RKO (cell line): ENCODE measurements around the gene SEPTIN5.

Source experiments
- DNase-seq: peaks from one replicate; pipeline ENCODE4 v3.0.0-alpha.2; 2016; ENCODE audit warnings: low spot score

Gene SEPTIN5

DNA sequence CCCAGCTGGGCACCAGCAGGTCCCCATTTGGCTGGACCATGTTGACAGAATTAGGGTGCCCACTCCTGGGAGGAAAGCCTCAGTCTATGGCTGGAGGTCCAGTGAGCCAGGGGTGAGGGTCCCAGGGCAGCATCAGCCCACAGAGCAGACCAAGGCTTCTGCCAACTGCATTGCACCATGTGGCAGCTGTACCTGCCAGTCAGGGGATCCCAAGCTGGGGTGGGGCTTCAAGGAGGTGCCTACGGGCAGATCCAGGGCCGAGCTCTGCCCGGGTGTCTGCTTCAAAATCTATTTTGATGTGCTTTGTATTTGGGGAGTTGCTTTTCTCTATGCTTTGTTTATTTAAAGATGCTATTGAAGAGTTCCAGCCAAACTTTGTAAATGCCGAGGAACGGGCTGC is 19.5 kb downstream of the SEPTIN5 start:
- DNase-seq: no peak

DNA sequence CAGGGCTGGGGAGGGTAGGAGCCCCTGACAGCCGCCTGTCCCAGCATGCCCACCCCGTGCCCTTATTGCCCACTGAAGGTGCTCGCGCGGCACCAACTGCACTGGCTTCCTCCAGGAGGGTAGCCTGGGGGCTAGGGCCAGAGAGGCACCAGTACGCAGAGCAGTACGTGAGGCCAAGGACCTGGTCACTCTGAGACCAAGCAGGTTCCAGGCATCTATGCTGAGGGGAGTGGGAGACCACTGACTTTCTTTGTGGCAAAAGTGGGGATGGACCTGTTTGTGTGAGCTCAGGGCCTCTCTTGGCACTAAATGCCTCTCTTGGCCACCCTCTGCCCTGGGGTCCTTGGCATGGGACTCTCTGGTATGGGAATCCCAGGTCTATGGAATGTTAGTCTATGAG is 19.9 kb downstream of the SEPTIN5 start:
- no peak for DNase-seq

DNA sequence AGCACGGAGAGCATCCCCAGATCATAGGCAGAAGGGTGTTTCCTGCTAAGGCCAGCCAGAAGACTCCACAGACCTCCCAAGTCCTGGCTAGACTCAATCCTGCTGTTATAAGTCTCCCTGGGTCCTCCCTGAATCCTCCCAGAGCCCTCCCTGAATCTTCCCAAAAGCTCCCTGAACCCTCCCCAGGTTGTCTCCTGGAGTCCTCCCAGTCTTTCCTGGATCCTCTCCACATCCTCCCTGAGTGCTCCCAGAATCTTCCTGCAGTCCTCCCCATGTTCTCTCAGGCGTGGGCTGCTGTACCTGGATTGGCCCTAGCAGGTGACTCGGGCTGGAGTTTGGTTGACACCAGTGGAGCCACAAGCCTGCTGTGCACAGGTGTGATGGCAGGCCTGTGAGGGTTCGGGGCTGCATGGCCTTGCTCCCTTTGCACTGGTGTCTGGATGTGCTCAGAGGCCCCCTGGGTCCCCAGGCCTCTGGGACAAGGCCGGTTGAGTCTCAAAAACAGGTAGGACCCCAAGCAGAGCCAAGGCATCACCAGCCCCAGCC is 20.6 kb downstream of the SEPTIN5 start:
- DNase-seq: no peak

DNA sequence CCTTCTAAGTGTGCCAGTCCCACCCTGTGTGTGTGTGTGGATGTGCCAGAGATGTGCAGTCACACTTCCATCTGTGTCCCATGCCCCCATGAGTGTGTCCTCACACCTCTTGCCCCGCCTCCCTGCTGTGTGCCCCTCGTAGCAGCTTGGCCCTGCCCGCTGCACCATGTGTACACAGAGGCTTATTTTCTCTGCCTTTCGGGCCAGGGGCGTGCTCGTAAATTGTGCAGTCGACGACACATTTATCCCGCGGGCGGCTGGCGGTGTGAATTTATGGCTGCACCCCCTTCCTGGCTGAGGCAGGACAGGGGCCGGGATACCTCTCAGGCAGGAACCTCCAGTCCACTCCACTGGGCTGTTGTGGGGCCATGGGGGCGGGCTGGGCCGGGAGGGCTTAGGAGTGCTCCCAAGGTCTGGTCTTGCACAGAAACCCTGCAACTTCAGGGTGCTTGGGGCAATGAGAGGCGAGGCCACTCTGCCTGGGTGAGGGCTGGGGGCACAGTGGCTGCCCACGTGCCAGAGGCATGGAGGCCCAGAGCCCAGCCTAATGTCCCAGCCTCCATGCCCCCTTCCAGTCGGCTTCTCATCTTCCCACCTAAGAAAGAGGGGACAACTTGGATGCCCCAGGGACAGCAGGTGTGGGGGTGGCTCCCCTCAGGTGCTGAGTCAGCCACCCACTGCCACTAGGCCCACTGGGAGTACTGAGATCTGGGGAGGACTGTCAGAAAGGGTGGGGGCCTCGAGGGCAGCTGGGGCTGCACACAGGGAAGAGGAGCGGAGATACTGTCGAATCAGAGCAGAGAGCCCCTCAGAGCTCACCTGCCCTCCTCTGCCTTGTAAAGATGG is 21.6 kb downstream of the SEPTIN5 start:
- DNase-seq: no peak

DNA sequence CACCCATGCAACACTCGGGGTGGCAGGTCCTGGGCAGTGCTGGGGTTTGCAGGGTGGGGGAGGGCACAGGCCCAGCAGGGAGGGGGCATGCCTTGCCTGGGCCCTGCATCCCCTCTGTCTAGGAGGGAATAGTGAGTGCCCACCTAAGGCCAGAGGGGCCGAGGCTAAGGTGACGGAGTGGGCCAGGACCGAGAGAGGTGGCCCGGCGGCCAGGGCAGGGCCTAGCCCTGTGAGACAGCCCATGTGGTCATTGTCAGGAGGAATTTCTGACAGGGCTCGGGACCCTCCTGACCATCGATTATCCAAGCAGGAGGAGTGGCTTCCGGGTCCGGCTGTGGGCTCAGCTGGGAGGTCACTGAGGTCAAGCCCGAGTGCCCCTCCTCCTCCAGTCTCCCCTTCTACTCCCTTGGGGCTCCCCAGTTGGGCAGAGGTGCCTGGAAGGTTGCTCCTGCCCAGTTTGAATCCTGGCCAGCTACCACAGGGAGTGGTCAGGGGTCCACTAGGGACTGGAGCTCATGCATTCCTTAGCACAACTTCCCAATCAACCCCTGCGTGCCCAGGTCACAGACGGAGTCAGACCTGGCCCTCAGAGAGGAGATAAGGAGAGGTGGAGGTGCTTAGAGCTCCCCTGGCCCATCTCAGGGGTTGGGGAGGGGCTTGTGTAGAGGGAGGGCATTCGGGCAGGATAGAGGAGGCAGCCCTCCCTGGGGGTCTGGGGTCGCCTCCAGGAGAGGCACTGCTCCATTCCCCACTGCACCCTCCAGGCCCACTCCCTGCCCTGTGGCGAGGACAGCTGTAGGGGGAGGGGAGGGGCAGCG is 23.8 kb downstream of the SEPTIN5 start:
- DNase-seq: no peak

DNA sequence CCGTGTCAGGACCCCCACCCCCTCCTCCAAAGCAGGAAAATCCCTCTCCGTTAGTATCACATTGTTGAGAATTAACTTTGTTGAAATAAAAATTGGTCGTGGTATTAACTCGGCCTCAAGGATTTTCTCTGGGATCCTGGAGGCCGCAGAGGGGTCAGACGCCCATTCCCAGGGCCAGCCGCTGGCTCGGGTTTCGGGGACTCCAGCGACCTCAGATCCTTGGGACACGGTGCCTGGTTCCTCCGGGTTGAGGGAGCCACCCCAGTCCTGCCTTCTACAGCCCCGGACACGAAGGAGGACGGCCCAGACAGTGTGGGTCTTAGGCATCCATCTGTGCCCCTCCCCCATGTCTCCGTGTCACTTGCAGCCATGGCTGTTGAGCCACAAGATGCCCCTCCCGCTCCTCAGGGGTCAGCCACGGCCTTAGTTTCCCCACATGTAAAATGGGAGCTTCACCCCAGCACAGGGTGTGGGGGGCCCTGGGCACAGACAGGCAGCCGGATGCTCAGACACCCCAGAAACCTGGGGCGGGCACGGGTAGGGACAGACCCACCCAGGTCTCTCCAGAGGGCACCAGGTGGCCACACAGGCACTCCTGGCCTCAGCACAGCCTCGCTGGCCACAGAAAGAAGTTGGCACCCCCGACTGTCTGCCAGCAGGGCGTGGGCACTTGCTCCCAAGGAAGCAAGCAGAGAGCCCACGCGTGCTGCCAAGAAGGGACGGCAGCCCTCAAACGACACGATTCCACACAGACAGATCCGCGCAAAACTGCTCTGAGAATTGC is 24.6 kb downstream of the SEPTIN5 start:
- no peak for DNase-seq

DNA sequence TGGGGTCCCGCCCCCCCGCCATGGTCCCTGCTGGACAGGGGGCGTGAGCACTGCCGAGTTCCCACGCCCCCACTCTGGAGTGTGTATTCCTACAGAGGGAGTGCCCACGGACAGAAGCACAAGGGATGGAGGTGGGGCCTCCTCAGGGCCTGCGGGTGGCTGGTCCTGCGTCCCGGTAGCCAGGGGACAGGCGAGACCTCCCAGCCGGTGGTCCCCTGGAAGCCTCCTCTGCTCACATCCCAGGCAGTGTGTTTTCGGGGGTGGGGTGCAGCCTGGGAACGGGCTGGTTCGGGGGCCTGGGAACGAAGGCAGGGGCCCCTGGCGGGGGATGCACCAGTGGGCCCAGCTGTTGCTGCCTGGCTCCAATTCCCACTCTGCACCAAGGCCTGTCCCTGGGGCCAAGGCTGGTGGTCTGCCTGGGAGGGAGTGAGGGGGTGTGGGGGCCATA is 25.2 kb downstream of the SEPTIN5 start:
- DNase-seq: no peak

DNA sequence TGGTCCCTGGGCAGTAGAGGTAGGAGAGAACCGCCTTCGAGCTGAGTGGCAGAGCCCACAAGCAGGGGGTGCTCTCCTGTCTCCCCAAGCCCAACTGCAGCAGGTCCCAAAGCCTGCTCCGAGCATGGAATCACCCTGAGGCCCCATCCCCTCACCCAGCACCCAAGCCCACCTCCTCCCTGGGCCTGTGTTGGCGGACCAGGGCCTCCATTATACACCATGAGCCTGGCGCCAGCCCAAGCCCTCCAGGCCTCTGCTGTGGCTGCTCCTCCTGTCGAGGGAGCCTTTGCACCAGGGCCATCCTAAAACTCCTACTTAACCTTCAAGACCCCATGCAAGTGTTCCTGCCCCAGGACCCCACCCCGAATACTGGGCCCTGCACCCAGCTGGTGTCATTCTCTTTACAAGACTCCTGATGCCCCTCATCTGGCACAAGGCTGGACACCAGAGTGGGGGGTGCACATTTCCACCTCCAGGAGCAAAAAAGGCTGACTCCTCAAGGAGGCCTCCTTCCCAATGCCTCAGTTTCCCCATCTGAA is 25.7 kb downstream of the SEPTIN5 start:
- DNase-seq: no peak

DNA sequence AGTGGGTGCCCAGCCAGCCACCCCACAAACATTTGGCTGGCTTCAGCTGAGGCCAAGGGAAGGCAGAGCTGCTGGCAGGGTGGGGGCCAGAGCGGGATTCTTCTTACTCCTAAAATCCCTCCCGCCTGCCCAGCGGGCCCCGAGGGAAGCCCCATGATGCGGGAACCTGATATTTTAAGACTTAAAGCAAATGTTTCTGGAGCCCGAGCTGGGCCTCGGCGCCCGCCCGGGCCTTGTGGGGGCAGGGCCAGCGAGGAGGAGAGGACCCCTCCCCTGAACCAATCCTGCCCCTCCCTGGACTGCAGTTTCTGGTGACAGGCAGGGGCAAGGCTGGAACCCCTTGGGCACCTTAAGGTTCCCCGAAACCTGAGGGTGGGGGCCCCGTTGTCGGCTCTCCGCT is 26.3 kb downstream of the SEPTIN5 start:
- no peak for DNase-seq

DNA sequence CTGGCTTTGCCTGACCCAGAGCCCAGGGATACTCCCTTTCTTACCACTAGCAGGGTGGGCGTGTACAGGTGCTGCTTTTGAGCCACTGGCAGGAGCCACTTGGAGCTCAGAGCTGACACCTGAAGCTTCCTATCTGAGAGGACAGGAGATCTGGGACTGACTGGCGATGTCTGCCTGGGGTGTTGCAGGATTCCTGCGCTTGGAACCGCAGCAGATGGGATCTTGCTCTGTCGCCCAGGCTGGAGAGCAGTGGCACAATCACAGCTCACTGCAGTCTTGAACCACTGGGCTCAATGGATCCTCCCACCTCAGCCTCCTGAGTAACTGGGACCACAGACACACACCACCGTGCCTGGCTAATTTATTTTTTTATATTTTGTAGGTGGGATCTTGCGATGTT is 26.8 kb downstream of the SEPTIN5 start:
- DNase-seq: no peak

DNA sequence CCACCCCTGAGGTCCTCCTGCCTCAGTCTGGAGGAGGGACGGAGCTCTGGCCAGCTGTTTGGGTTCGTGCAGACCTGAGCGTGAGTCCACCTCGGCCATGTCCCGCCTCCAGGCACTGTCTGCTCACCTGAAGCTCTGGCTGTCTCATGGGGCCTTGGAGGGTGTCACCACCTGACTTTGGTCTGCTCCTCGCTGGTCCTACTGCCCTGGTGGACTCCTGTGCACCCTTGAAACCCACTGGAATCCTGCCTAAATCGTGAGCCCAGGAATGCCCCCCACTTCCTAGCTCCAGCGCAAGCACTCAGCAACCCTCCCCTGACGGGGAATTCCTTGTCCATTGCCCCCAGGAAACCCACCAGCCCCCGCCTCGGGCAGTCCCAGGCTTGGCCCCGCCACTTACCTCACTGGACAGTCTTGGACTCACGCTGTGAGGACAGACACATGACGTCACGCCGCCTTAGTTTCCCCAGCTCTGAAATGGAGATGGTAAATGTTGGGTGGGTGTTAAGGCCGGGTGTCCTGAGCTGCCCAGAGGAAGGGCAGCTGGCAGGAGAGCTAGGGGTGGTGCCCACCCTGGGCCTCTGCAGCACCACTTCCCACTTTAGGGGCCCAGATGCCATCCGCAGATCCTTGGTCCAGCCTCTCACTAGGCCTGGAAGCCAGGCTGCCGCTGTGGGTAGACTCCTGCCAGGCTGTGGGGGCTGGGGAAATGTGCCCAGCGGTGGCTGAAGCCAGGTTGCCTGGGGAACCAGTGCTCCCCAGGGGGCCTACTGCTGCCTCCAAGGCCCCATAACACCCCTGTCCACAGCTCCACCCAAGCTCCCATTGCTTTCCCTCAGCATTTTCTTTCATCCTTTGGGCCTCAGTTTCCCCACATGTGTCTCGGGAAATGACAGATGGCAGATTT is 28.1 kb downstream of the SEPTIN5 start:
- no peak for DNase-seq

DNA sequence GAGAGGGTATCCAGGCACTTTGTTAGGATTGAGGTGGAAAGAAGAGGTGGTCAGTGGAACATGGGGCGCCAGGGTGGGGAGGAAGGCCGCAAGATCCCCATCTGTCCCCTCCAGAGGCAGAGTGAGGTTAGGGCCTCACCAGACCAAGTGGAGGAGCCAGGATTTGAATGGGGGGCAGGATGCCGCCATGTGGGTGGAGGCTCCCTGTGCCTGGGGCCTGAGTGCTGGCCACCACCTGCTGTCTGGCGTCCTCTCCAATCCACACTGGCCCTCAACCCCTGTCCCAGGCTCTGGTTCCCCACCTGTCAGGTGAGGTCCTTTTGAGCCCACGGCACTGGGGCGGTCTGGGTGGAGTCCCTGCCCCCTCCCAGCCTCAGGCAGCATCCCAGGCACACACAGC is 28.8 kb downstream of the SEPTIN5 start:
- no peak for DNase-seq

DNA sequence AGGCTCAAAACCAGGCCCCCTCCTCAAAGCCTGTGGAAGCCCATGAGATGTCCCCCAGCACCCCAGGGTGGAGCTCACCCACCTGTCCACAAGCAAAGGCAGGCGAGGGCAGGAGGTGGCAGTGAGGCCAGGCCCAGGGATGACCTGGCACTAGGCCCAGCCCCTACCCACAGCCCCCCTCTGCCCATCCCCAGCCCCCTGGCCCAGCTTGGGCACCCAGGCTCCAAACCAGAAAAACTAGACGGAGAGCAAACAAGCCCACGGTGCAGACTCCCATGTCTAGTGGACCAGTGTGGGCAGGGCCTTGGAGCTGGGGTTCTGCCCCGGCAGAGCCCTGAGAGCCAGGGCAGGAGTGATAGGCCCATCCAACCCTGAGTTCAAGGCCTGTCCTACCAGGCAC is 29.3 kb downstream of the SEPTIN5 start:
- no peak for DNase-seq

DNA sequence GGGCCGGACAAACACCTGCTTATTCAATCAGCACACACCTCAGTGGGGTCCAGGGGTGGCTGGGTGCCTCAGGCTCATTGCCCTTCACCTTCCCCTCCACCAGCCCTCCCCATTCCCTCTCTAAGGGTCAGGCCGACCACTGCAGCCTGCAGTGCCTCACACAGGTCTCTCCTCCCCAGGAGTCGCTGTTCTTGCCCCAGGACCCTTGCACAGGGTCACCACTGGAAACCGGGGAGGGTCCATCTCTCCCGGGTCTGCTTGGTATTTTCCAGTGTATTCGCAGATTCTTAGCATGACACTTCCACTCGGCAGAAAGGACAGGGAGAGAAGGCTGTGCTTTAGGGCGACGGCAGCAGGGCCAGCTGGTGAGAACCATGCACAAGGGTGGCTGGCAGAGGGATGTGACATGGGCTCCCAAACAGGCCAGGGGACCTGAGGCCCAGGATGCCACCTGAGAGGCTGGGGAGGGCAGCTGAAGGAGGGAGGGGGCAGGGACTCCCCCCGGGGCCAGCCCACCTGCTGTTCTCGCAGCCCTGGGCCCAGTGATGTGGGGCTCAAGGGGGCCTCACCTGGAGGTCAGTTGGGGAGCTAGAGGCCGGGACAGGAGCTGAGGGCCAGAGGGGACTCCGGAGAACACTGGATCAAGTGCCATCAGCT is 30.2 kb downstream of the SEPTIN5 start:
- no peak for DNase-seq

DNA sequence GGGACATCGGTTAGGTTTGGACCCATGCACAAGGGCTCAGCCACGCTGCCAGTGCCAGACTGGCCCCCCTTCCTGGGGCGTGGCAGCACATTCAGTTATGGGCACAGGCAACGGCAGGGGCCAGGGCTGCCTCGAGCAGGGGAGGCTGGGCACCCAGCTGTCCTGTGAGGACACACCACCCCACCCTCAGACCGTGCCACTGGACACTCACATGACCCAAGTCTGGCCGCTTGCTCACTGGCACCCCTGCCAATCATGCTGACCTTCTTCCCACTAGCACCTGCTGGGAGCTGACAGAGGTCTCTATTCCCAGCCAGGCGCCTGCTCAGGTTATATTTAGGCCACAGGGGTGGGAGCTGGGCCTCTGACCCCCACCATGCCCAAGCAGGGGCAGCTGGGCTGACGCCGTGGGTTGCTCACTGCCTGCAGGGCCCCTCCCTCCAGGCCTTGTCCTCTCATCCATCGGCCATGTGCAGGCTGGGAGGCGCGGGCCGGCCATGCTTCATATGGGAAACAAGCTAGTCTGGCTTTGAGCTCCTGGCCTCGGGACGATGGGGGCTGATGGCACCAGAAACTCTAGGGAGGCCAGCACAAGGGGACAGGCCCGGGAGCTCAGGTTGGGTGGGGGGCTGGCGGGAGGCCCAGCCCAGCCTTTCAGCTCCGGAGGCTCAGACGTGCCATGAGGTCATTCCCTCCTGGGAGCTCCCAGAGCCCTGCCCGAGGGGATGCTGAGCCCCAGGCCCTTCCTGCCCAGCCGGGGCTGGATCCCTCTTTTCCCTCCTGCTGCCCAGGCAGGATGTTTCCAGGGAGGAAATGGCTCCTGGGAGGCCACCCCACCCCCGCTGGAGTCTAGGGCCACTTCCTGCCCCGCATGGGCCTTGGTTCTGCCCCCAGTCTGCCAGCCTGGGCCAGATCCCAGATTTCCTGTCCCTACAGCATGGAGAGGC is 31.1 kb downstream of the SEPTIN5 start:
- no peak for DNase-seq

DNA sequence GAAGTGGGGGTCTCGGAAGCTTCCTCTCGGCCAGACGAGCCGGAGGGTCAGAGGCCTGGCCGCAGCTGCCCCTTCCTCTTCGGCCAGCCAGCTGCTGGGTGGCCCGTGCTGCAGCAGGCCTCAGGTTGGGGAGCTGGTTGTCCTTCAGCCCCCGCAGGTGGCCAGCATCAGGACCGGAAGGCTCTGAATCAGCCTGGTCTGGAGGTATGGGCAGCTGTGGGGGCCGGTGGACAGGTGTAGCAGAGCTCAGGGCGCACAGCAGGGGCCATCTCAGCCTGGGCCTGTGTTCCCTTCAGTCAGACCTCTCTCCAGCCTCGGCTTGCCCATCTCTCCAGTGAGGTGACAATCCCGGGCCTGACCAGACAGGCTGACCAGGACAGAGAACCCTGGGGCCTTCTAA is 32.4 kb downstream of the SEPTIN5 start:
- DNase-seq: no peak

DNA sequence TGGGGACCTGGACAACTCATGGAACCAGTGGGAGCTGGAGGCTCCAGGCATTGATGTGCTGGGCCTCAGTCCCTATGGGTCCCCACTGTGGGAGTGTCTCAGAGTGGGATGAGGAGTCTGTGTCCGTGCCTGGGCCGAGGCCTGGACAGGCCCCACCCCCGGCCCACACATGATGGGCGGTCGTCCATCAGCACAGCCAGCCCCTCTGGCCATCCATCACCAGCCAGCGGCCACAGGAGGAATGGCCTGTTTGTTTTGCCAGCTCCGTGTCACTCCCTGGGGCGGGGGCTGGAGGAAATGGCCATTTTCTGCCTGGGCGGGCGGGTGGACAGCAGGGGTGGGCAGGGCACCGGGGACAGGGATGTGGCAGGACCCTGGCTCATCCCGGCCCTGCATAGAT is 33.2 kb downstream of the SEPTIN5 start:
- no peak for DNase-seq

DNA sequence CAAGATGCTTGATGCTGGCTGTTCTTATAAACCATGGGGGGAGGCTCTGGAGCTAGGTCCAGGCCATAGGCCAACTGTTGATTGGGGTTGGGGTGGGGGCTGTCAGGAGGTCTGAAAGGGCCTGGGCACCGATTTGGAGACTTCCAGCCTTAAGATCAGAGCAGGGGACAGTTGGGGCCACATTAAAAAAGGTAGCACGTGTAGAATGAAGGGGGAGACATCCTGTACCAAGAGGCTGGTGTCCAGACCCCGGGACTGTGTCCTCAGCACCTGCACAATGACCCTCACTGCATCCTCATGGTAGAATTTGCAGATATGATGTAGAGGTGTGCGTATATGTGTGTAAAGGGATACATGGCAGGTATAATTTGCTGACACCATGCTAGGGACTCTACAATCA is 33.8 kb downstream of the SEPTIN5 start:
- no peak for DNase-seq

DNA sequence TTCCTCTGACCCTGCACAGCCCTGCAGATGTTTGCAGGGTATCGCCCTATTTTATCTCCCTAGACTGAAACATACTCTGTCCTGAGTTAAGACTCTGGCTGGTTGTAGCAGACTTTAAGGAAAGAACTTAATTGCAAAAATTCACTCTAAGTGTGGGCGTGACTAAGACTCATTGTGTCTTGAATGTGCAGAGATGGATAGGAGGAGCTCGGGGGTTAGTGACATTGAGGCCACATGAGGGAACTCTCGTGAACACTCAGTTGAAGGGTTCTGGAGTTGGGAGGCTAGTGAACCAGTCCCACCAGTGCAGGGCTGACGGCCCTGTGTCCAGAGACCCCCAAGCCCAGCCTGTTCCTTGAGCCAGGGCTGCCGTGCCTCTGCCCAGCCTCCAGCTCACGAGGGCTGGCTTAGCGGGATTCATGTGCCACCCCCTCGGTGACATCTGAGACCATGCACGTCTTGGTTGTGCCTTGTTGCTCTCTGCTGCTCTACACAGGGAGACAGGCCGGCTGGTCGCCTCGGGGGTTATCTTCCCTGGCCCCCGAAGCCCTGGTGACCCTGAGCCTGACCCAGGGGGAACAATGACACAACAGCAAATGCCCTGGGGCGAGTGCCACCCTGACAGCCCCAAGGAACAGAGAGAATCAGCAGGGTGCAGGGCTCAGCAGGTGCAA is 34.8 kb downstream of the SEPTIN5 start:
- no peak for DNase-seq
